Left forelimb (tissue), 1 donor: Measurements from ENCODE around the gene CTTNBP2NL.

Experiments
- DNase-seq: peaks from one replicate; pipeline ENCODE4 v3.0.0-alpha.2; 2018; ENCODE audit warnings: low spot score

Gene CTTNBP2NL

GRCh38 chr1:112395821-112396652, at the start of gene CTTNBP2NL:
TSS of gene CTTNBP2NL (plus strand) at chr1:112396214. CDS start at chr1:112416166, 19,952 bp downstream.
- DNase-seq: peak; percentile 97

- DNase-seq: no peak
Observed at GRCh38 chr1:112346801-112347350, 49.1 kb upstream of the CTTNBP2NL start.

GRCh38 chr1:112356765-112357164, 39.2 kb upstream of the CTTNBP2NL start:
- DNase-seq: no peak

GRCh38 chr1:112357467-112357866, 38.5 kb upstream of the CTTNBP2NL start:
- DNase-seq: no peak

- DNase-seq: no peak
Observed at GRCh38 chr1:112358061-112358770, 37.8 kb upstream of the CTTNBP2NL start.

- DNase-seq: no peak
Observed at GRCh38 chr1:112358798-112359408, 37.1 kb upstream of the CTTNBP2NL start.

- peak; percentile 71 for DNase-seq
Observed at GRCh38 chr1:112359961-112360767, 35.9 kb upstream of the CTTNBP2NL start.

- DNase-seq: no peak
Observed at GRCh38 chr1:112363636-112364035, 32.4 kb upstream of the CTTNBP2NL start.

GRCh38 chr1:112368198-112368597, 27.8 kb upstream of the CTTNBP2NL start:
- DNase-seq: no peak

- peak; percentile 85 for DNase-seq
Observed at GRCh38 chr1:112369392-112370285, 26.4 kb upstream of the CTTNBP2NL start.

GRCh38 chr1:112370996-112371395, 25.0 kb upstream of the CTTNBP2NL start:
- no peak for DNase-seq

GRCh38 chr1:112371775-112372174, 24.2 kb upstream of the CTTNBP2NL start:
- DNase-seq: no peak

- no peak for DNase-seq
Observed at GRCh38 chr1:112373806-112374205, 22.2 kb upstream of the CTTNBP2NL start.

- no peak for DNase-seq
Observed at GRCh38 chr1:112375701-112376100, 20.3 kb upstream of the CTTNBP2NL start.

- DNase-seq: no peak
Observed at GRCh38 chr1:112380356-112380755, 15.7 kb upstream of the CTTNBP2NL start.

- no peak for DNase-seq
Observed at GRCh38 chr1:112381324-112382076, 14.5 kb upstream of the CTTNBP2NL start.

GRCh38 chr1:112383759-112384370, 12.1 kb upstream of the CTTNBP2NL start:
- DNase-seq: no peak

- DNase-seq: no peak
Observed at GRCh38 chr1:112386024-112386723, 9.8 kb upstream of the CTTNBP2NL start.
